Small intestine (tissue), 7 donors: ENCODE measurements around the gene PPARA. TPM values are rescaled to one million over a fixed set of nuclear protein-coding genes. Genes with fewer than 3 reads are reported as not detected.
"Not testable (repeated sequence)": the region's sequence is repeated elsewhere in the genome, so short reads cannot be mapped to it uniquely, and the experiment has no call there.

Experiments used
- DNase-seq, 2 donors: peaks; one replicate each; pipeline versions ENCODE4 v3.0.0 to v3.0.0-alpha.2; 2013
- FAIRE-seq: peaks from 2 replicates; lab custom pipeline; 2012; peaks lifted over from hg19 to GRCh38; lab: Jason Lieb, UNC
- H3K27ac ChIP-seq, 3 donors: one replicate each; pipeline ENCODE4 v1.5.1; 2013; ENCODE audit warnings: low read length in 2 of 3, mild to moderate bottlenecking in 2 of 3, control low read depth in 1 of 3, inconsistent platforms in 1 of 3, low read depth in 1 of 3, moderate library complexity in 1 of 3
- H3K27me3 ChIP-seq, 3 donors: one replicate each; pipeline ENCODE4 v1.6.1; 2013; ENCODE audit warnings: low read length in 3 of 3, inconsistent platforms in 1 of 3; ENCODE audit not compliant: control insufficient read depth in 3 of 3, insufficient read depth in 3 of 3
- H3K36me3 ChIP-seq, 3 donors: one replicate each; pipeline ENCODE4 v1.6.1; 2013; ENCODE audit warnings: low read length in 3 of 3, inconsistent platforms in 1 of 3, low read depth in 1 of 3, mild to moderate bottlenecking in 1 of 3, moderate library complexity in 1 of 3; ENCODE audit not compliant: control insufficient read depth in 3 of 3, insufficient read depth in 2 of 3
- H3K4me1 ChIP-seq, 3 donors: one replicate each; pipeline ENCODE4 v1.6.1; 2013; ENCODE audit warnings: low read length in 2 of 3, inconsistent platforms in 1 of 3, low read depth in 1 of 3, mild to moderate bottlenecking in 1 of 3, moderate library complexity in 1 of 3; ENCODE audit not compliant: control insufficient read depth in 3 of 3, insufficient read depth in 2 of 3
- H3K4me3 ChIP-seq, 3 donors: one replicate each; pipeline ENCODE4 v1.5.1; 2013; ENCODE audit warnings: low read length in 3 of 3, control low read depth in 1 of 3, inconsistent platforms in 1 of 3, low read depth in 1 of 3, mild to moderate bottlenecking in 1 of 3, moderate library complexity in 1 of 3
- H3K9me3 ChIP-seq, 2 donors: one replicate each; pipeline ENCODE4 v1.6.1; 2013; ENCODE audit warnings: low read depth in 1 of 2, low read length in 1 of 2; ENCODE audit not compliant: control insufficient read depth in 2 of 2, insufficient read depth in 1 of 2
- WGBS, 3 donors: extraction: QIAGEN DNeasy Blood & Tissue Kit; methylation state at CpG; one replicate each; pipeline ENCODE4 v1.1.7; 2013; 5-methylcytosine and 5-hydroxymethylcytosine counted together
- polyA plus RNA-seq, 4 donors: library from polyadenylated mRNA; stranded (reverse) in 3 of 4; unstranded in 1 of 4; fragments of 200-250 nt in 3 of 4; fragments of 120-200 nt in 1 of 4; gene quantifications; one replicate each; pipeline versions ENCODE4 v1.2.1 to v1.2.3, GENCODE V29; 2013
- donor health status: healthy with polysubstance abuse.
- donor health status: control.
- donor health status: control.
- donor health status: Bipolar disorder and iron deficiency.
- donor health status: healthy.

Gene PPARA
- polyA plus RNA-seq, 4 donors: 19.9 to 53.6 (median 23.0) TPM

- FAIRE-seq: no peak
- Histone ChIP-seq H3K27me3 (no peaks in the 10 kb centered on the region), H3K4me1 (peaks cover 2 to 24% (median 2%) of the 10 kb centered on the region in 3 donors), H3K4me3 (no peak overlapping the region), H3K9me3 (peaks cover 0 to 16% of the 10 kb centered on the region in 2 donors), H3K27ac (no peak overlapping the region), H3K36me3 (peaks cover 0 to 44% (median 0%) of the 10 kb centered on the region in 3 donors)
- DNase-seq: no peak
- WGBS, 3 donors: 91 to 94% (median 93%) methylated on average over 3 of the region's 3 CpGs
These were observed 37.5 kb downstream of the PPARA start for GRCh38 chr22:46187862-46188261.

GRCh38 chr22:46192210-46192993, 42.1 kb downstream of the PPARA start:
- no peak for FAIRE-seq
- H3K27ac ChIP-seq: peak overlapping the region in 2 of 3 donors; percentile 16 to 37

GRCh38 chr22:46193898-46194310, 43.6 kb downstream of the PPARA start:
- Histone ChIP-seq H3K9me3 (no peaks in the 10 kb centered on the region), H3K4me1 (peaks cover 2 to 52% (median 5%) of the 10 kb centered on the region in 3 donors), H3K36me3 (peaks cover 1 to 26% (median 3%) of the 10 kb centered on the region in 3 donors), H3K4me3 (no peak overlapping the region), H3K27me3 (no peaks in the 10 kb centered on the region), H3K27ac (peak overlapping the region; percentile 47 to 87 (median 80))
- peak; percentile 86 to 94 for DNase-seq
- 16 to 50% (median 27%) methylated on average over 8 of the region's 8 CpGs for WGBS, 3 donors
- no peak for FAIRE-seq

More at GRCh38 chr22:46192210-46192993, 42.1 kb downstream of the PPARA start:
- 21 to 62% (median 30%) methylated on average over 5 of the region's 5 CpGs for WGBS, 3 donors
- H3K4me3 ChIP-seq: no peak overlapping the region
- H3K27me3 ChIP-seq: no peaks in the 10 kb centered on the region
- H3K9me3 ChIP-seq: peaks cover 0 to 7% of the 10 kb centered on the region in 2 donors
- peaks cover 0 to 26% (median 0%) of the 10 kb centered on the region in 3 donors for H3K36me3 ChIP-seq
- peaks cover 2 to 60% (median 7%) of the 10 kb centered on the region in 3 donors for H3K4me1 ChIP-seq
- DNase-seq: peak; percentile 38 to 73

- H3K27me3 ChIP-seq: no peaks in the 10 kb centered on the region
- H3K36me3 ChIP-seq: peaks cover 7 to 39% (median 10%) of the 10 kb centered on the region in 3 donors
- DNase-seq: peak; percentile 90 to 99
- peaks cover 2 to 46% (median 5%) of the 10 kb centered on the region in 3 donors for H3K4me1 ChIP-seq
- FAIRE-seq: no peak
- WGBS, 3 donors: 17 to 62% (median 29%) methylated on average over 18 of the region's 18 CpGs
- H3K27ac ChIP-seq: peak overlapping the region; percentile 69 to 98 (median 93)
- H3K4me3 ChIP-seq: no peak overlapping the region
- no peaks in the 10 kb centered on the region for H3K9me3 ChIP-seq
These were observed 45.3 kb downstream of the PPARA start for GRCh38 chr22:46195487-46196165.

- Histone ChIP-seq H3K27ac (peak overlapping the region; percentile 69 to 98 (median 93)), H3K9me3 (no peaks in the 10 kb centered on the region), H3K4me3 (no peak overlapping the region), H3K36me3 (peaks cover 7 to 46% (median 10%) of the 10 kb centered on the region in 3 donors), H3K4me1 (peaks cover 5 to 45% (median 6%) of the 10 kb centered on the region in 3 donors), H3K27me3 (no peaks in the 10 kb centered on the region)
- DNase-seq: peak in 1 of 2 donors; percentile 84
- WGBS, 3 donors: 18 to 63% (median 43%) methylated on average over 8 of the region's 8 CpGs
- no peak for FAIRE-seq
These were observed 46.0 kb downstream of the PPARA start for GRCh38 chr22:46196278-46196677.

- 91 to 94% (median 91%) methylated on average over 18 of the region's 18 CpGs for WGBS, 3 donors
- Histone ChIP-seq H3K4me3 (no peak overlapping the region), H3K27me3 (no peaks in the 10 kb centered on the region), H3K27ac (no peak overlapping the region), H3K36me3 (peaks cover 7 to 49% (median 10%) of the 10 kb centered on the region in 3 donors), H3K9me3 (no peaks in the 10 kb centered on the region), H3K4me1 (peaks cover 5 to 55% (median 5%) of the 10 kb centered on the region in 3 donors)
- FAIRE-seq (no peak), DNase-seq (no peak)
These were observed 47.9 kb downstream of the PPARA start for GRCh38 chr22:46198274-46198673.

- H3K36me3 ChIP-seq: peaks cover 7 to 52% (median 10%) of the 10 kb centered on the region in 3 donors
- FAIRE-seq, DNase-seq, H3K27me3 ChIP-seq, H3K4me3 ChIP-seq, H3K9me3 ChIP-seq, H3K27ac ChIP-seq: not testable (repeated sequence)
- peaks cover 5 to 55% (median 5%) of the 10 kb centered on the region in 3 donors for H3K4me1 ChIP-seq
- WGBS, 3 donors: 92 to 96% (median 94%) methylated on average over 16 to 18 of the region's 18 CpGs
These were observed 48.5 kb downstream of the PPARA start for GRCh38 chr22:46198806-46199205.

GRCh38 chr22:46201059-46201757, 50.9 kb downstream of the PPARA start:
- 28 to 53% (median 49%) methylated on average over 17 of the region's 17 CpGs for WGBS, 3 donors
- DNase-seq: peak; percentile 72 to 74
- peaks cover 10 to 62% (median 14%) of the 10 kb centered on the region in 3 donors for H3K36me3 ChIP-seq

More at GRCh38 chr22:46201059-46201757, 50.9 kb downstream of the PPARA start:
- peak overlapping the region; percentile 63 to 92 (median 91) for H3K27ac ChIP-seq
- no peaks in the 10 kb centered on the region for H3K9me3 ChIP-seq
- no peaks in the 10 kb centered on the region for H3K27me3 ChIP-seq
- no peak for FAIRE-seq
- H3K4me3 ChIP-seq: no peak overlapping the region
- peaks cover 3 to 44% (median 5%) of the 10 kb centered on the region in 3 donors for H3K4me1 ChIP-seq
